Measurements from ENCODE around the gene ZNF14. TPM values are rescaled to one million over a fixed set of nuclear protein-coding genes. Genes with fewer than 3 reads are reported as not detected.

The ZNF14 gene
- total and polyA plus RNA-seq, 2 experiments from 2014 or later = 4.6 to 10.2 TPM

- TF ChIP-seq ETS1 (IDR thresholded peaks at IDR 0.05) = no peak
- no peak for TF ChIP-seq EZH2phosphoT487 (IDR thresholded peaks at IDR 0.05; ENCODE audit: unreplicated experiment)
- no peak for TF ChIP-seq POLR2AphosphoS5 (IDR thresholded peaks at IDR 0.05; ENCODE audit: low read depth)
- TF ChIP-seq REST (IDR thresholded peaks at IDR 0.05; ENCODE audit: unreplicated experiment) = no peak
- no peak for TF ChIP-seq EZH2 (IDR thresholded peaks at IDR 0.05; ENCODE audit: low read depth, unreplicated experiment)
Measured at GRCh38 chr19:19747357-19748220, 14.7 kb upstream of the ZNF14 start (continued).

DNA sequence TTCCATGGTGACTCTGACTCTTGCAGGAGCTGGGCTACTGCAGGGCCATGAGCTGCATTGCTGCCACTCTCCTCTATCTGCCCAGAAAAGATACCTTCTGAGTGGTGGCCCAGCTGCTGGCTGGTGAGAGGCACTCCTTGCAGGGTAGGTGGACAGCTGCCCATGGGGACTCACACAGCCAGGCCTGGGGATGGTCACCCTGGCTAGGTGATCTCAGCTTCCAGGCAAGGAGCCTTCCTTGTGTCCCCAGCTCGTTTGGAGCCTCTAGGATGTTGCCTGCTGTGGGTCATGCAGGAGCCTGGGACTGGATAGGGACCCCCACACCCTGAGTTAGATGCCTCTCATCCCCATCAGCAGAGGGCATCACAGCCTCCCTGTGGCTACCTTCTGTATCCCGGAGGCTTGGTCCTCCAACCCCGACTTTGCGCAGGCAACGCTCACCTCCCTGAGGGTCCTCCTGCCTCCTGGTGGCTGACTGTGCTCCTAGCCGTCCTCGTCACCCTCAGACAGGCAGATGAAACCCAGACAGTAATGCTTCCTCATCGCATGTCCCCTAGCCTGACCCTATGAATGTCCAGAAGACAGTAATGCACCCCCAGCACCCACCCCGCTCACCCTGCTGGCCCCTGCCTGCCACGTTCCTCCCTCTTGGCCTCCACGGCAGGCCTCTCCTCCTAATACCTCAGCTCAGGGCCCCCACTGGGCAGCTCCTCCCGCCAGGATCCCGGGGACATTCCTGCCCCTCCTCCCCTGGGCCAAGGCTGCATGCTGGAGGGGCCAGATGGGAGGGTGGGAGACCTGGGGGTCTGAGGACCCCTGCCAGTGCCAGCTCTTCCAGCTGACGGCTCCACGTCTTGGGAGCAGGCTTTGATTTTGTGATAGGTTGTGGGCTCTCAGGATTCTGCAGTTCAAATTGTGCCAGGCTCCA, 13.6 kb upstream of the ZNF14 start:
- Histone ChIP-seq H4K20me1 (replicated peaks; ENCODE audit: insufficient read depth) (no peaks in the 10 kb centered on the region), H3K27me3 (ENCODE audit: insufficient read depth) (no peaks in the 10 kb centered on the region), H3K4me3 (no peak overlapping the region), H2AFZ (0 out of 2 replicates have a peak overlapping the region, but pooled peaks have one; percentile 18), H3K27ac (ENCODE audit: low read depth) (no peak overlapping the region), H3K36me3 (ENCODE audit: insufficient read depth) (no peaks in the 10 kb centered on the region), H3F3A (replicated peaks; ENCODE audit: low read depth) (no peaks in the 10 kb centered on the region), H3K79me2 (replicated peaks; ENCODE audit: insufficient read depth) (no peaks in the 10 kb centered on the region), H3K9me2 (ENCODE audit: insufficient read depth) (0 out of 2 replicates have a peak, but pooled peaks cover 2% of the 10 kb centered on the region), H3K4me2 (no peak overlapping the region), H3K4me1 (ENCODE audit: insufficient read depth) (no peaks in the 10 kb centered on the region)
- TF ChIP-seq, protein P1, sequence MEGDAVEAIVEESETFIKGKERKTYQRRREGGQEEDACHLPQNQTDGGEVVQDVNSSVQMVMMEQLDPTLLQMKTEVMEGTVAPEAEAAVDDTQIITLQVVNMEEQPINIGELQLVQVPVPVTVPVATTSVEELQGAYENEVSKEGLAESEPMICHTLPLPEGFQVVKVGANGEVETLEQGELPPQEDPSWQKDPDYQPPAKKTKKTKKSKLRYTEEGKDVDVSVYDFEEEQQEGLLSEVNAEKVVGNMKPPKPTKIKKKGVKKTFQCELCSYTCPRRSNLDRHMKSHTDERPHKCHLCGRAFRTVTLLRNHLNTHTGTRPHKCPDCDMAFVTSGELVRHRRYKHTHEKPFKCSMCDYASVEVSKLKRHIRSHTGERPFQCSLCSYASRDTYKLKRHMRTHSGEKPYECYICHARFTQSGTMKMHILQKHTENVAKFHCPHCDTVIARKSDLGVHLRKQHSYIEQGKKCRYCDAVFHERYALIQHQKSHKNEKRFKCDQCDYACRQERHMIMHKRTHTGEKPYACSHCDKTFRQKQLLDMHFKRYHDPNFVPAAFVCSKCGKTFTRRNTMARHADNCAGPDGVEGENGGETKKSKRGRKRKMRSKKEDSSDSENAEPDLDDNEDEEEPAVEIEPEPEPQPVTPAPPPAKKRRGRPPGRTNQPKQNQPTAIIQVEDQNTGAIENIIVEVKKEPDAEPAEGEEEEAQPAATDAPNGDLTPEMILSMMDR (conservative IDR thresholded peaks at IDR 0.05; ENCODE audit: low read depth in 2 of 2) = peak; percentile 37 to 77
- TF ChIP-seq POLR2AphosphoS5 (IDR thresholded peaks at IDR 0.05; ENCODE audit: low read depth) (no peak), CREB1 (CRISPR knock-in tag; IDR thresholded peaks at IDR 0.05; ENCODE audit: low read depth) (no peak), JUNB (IDR thresholded peaks at IDR 0.05; ENCODE audit: unreplicated experiment) (no peak)
- Mint-ChIP-seq H3K9me3 (peaks cover 10% of the 10 kb centered on the region; the same call in 1 of the 3 replicates), H3K36me3 (ENCODE audit: low read depth) (no peaks in the 10 kb centered on the region; the same call in 2 of the 3 replicates), H3K4me1 (no peaks in the 10 kb centered on the region), H3K27me3 (ENCODE audit: insufficient read depth, low read depth, poor library complexity) (peaks cover 8% of the 10 kb centered on the region), H3K4me3 (no peak overlapping the region), H3K27ac (no peak overlapping the region)
- DNase-seq (ENCODE audit: low spot score) = peak; percentile 68
- ATAC-seq = peak; percentile 78

Measured in GM23338 (cell line).